ENCODE measurements around the gene TEDDM1.

DNA sequence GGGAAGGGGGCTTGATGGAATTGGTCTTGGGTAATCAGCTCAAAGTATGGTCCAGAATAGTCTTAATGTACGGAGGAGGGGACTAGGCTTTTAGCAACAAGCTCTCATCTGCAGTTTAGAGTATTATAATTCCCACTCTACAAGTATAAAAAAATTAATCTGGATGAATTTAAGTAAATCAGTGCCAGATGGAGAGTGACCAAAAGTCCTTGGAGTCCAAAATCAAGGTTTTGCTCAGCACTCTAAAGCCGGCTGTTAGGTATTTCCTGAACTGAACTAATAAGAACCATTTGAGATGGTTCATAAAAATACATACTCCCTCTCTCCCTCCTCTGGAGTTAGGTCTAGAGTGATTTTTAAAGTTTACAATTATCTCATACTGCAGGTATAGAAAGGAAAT is 32.5 kb downstream of the TEDDM1 start:
- TF ChIP-seq POLR2A (IDR thresholded peaks at IDR 0.05; ENCODE audit: low read length) = no peak
- TF ChIP-seq GATA1 (IDR thresholded peaks at IDR 0.05; ENCODE audit: low read depth, low read length) = no peak

All from erythroblast (primary cell).